ENCODE results near the gene CEP57L1. TPM values are rescaled to one million over a fixed set of nuclear protein-coding genes. Genes with fewer than 3 reads are reported as not detected.

CEP57L1 gene
- total and polyA plus RNA-seq, 9 of the 15 experiments (the other 6 are each of a cell fraction or from before 2014, with no cell fraction given), result 39.4 to 88.6 (median 61.8) TPM

DNA sequence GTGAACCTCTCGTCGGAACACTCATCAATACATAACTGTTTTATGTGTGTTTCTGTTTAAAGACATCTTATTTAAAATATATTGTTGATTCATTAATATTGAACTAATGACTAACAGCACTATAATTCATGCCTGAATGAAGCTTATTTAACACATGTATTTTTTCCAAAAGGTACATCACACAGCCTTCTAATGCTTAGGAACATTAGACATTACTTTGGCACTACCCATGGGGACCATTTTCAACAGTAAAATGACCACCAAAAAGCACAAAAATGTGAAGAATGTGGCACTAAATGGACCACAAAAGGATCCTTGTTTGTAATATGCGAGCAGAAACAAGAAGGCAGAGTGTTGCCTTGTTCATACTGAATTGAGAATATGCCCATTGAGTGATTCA is 109.2 kb downstream of the CEP57L1 start:
- H3K27me3 ChIP-seq (ENCODE audit: control insufficient read depth in 2 of 2, insufficient read depth in 2 of 2, low read length in 2 of 2), result no peaks in the 10 kb centered on the region
- no peak overlapping the region for H3K9ac ChIP-seq (ENCODE audit: insufficient read depth in 1 of 2, low read depth in 2 of 2, low read length in 2 of 2)
- H3K9me1 ChIP-seq (ENCODE audit: control insufficient read depth, insufficient read depth, low read length), result no peaks in the 10 kb centered on the region
- intact Hi-C loops (cut with micrococcal nuclease), result no loop called here
- no peaks in the 10 kb centered on the region for H3K4me1 ChIP-seq (replicated peaks in 1 of 2; ENCODE audit: control insufficient read depth in 2 of 2, insufficient read depth in 2 of 2, low read length in 2 of 2)
- H3K4me2 ChIP-seq (ENCODE audit: insufficient read depth, low read length), result no peak overlapping the region
- no TSS peak for BruUV-seq (replicated peaks)
- WGBS (ENCODE audit: insufficient coverage, low coverage, missing lambda C conversion rate), result 53% methylated on average over 3 of the region's 3 CpGs
- no peaks in the 10 kb centered on the region for H4K20me1 ChIP-seq (replicated peaks; ENCODE audit: control insufficient read depth, insufficient read depth, low read length)
- CTCF ChIA-PET (ENCODE audit: low intra/inter-chr PET ratio), result interaction anchor here (0.7 kb wide), 1 partner anchor 143 kb away, joined by 3 read pairs; no protein-coding TSS in a partner anchor
- H3K4me3 ChIP-seq, result no peak overlapping the region
- in situ Hi-C loops (cut with MboI), result no loop called here
- H3K9me3 ChIP-seq (replicated peaks; ENCODE audit: control insufficient read depth, insufficient read depth, low read depth, low read length), result no peaks in the 10 kb centered on the region; the same call in 1 of the 2 replicates
- TF ChIP-seq ZNF239 (CRISPR knock-in tag; IDR thresholded peaks at IDR 0.05) (no peak), KAT8 (IDR thresholded peaks at IDR 0.05; ENCODE audit: low read depth) (no peak), DACH1 (IDR thresholded peaks at IDR 0.05; ENCODE audit: partially characterized antibody) (no peak), KLF13 (tag; IDR thresholded peaks at IDR 0.05; ENCODE audit: borderline replicate concordance, low read depth) (no peak), BRCA1 (IDR thresholded peaks at IDR 0.05) (no peak), BRCA1 (CRISPR knock-in tag; IDR thresholded peaks at IDR 0.05) (no peak)
- TF ChIP-seq, protein P1, sequence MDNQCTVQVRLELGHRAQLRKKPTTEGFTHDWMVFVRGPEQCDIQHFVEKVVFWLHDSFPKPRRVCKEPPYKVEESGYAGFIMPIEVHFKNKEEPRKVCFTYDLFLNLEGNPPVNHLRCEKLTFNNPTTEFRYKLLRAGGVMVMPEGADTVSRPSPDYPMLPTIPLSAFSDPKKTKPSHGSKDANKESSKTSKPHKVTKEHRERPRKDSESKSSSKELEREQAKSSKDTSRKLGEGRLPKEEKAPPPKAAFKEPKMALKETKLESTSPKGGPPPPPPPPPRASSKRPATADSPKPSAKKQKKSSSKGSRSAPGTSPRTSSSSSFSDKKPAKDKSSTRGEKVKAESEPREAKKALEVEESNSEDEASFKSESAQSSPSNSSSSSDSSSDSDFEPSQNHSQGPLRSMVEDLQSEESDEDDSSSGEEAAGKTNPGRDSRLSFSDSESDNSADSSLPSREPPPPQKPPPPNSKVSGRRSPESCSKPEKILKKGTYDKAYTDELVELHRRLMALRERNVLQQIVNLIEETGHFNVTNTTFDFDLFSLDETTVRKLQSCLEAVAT (IDR thresholded peaks at IDR 0.05), result no peak
- TF ChIP-seq, protein P2, sequence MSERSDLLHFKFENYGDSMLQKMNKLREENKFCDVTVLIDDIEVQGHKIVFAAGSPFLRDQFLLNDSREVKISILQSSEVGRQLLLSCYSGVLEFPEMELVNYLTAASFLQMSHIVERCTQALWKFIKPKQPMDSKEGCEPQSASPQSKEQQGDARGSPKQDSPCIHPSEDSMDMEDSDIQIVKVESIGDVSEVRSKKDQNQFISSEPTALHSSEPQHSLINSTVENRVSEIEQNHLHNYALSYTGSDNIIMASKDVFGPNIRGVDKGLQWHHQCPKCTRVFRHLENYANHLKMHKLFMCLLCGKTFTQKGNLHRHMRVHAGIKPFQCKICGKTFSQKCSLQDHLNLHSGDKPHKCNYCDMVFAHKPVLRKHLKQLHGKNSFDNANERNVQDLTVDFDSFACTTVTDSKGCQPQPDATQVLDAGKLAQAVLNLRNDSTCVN (CRISPR knock-in tag; IDR thresholded peaks at IDR 0.05), result no peak
- FAIRE-seq (no peak), ATAC-seq (no peak), DNase-seq (ENCODE audit: extremely low read depth in 1 of 4, low spot score in 3 of 4) (no peak)
- no peaks in the 10 kb centered on the region for H3K79me2 ChIP-seq (ENCODE audit: control insufficient read depth, insufficient read depth, low read length)
- H2AFZ ChIP-seq (ENCODE audit: low read depth, low read length), result no peak overlapping the region
- H3K27ac ChIP-seq (ENCODE audit: extremely low read depth, low read depth, low read length), result no peak overlapping the region
- POLR2A ChIA-PET, result no interaction called here
- H3K36me3 ChIP-seq (ENCODE audit: control insufficient read depth, insufficient read depth, low read length), result no peaks in the 10 kb centered on the region
